ENCODE results near the gene CFD.

DNA sequence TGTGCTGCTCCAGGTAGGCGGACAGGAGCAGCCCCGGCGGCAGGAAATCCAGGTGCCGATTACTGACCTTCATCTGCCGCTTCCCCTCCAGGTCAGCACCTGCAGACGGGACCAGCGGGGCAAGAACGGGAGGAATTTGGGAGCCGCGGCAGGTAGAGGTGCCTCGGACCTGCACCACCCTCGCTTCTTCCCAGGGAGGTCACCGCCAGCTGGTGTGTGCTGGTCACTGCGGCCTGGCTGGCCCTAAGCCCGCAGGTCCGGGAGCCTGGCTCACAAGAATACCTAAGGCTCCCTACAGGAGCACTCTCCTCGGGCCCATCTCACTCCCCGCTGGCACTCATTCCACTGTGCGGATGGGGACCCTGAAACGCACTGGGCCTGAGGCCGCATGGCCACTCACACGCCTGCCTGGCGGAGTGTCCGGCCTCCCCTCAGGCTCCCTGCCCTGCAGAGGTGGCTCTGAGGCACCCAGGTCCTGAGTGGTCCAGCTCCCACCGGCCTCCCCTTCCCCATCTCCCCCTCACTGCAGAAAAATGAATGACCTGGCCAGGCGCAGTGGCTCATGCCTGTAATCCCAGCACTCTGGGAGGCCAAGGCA is 38.1 kb downstream of the CFD start:
- TF ChIP-seq, protein P1, sequence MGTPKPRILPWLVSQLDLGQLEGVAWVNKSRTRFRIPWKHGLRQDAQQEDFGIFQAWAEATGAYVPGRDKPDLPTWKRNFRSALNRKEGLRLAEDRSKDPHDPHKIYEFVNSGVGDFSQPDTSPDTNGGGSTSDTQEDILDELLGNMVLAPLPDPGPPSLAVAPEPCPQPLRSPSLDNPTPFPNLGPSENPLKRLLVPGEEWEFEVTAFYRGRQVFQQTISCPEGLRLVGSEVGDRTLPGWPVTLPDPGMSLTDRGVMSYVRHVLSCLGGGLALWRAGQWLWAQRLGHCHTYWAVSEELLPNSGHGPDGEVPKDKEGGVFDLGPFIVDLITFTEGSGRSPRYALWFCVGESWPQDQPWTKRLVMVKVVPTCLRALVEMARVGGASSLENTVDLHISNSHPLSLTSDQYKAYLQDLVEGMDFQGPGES (IDR thresholded peaks at IDR 0.05; ENCODE audit: low read depth, low read length) = no peak
- no peak for TF ChIP-seq CHD2 (IDR thresholded peaks at IDR 0.05; ENCODE audit: low read length, partially characterized antibody)
- no peak for TF ChIP-seq RFX5 (IDR thresholded peaks at IDR 0.05; ENCODE audit: low read length)
- TF ChIP-seq SMC3 (IDR thresholded peaks at IDR 0.05; ENCODE audit: low read depth, low read length) = no peak
- TF ChIP-seq, protein P2, sequence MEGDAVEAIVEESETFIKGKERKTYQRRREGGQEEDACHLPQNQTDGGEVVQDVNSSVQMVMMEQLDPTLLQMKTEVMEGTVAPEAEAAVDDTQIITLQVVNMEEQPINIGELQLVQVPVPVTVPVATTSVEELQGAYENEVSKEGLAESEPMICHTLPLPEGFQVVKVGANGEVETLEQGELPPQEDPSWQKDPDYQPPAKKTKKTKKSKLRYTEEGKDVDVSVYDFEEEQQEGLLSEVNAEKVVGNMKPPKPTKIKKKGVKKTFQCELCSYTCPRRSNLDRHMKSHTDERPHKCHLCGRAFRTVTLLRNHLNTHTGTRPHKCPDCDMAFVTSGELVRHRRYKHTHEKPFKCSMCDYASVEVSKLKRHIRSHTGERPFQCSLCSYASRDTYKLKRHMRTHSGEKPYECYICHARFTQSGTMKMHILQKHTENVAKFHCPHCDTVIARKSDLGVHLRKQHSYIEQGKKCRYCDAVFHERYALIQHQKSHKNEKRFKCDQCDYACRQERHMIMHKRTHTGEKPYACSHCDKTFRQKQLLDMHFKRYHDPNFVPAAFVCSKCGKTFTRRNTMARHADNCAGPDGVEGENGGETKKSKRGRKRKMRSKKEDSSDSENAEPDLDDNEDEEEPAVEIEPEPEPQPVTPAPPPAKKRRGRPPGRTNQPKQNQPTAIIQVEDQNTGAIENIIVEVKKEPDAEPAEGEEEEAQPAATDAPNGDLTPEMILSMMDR (IDR thresholded peaks at IDR 0.05) = peak; percentile 27; the same call in 1 of the 2 replicates
- TF ChIP-seq RAD21 (IDR thresholded peaks at IDR 0.05; ENCODE audit: low read length) = no peak; the same call in 1 of the 2 replicates
- no peak for TF ChIP-seq EP300 (IDR thresholded peaks at IDR 0.05; ENCODE audit: borderline replicate concordance in 1 of 2, low read depth in 1 of 2, low read length in 1 of 2)

All from SK-N-SH (cell line).